Activated CD8-positive, alpha-beta T cell treated with anti-CD3 and anti-CD28 coated beads for 36 hours (primary cell): Measurements from ENCODE around the gene IYD. TPM values are rescaled to one million over a fixed set of nuclear protein-coding genes. Genes with fewer than 3 reads are reported as not detected.

Experiments used
- ATAC-seq: fragments of 200-7000 bp; cut with Tn5 transposase; one replicate; pipeline ENCODE4 v1.10.0; 2021; ENCODE audit warnings: mild to moderate bottlenecking, moderate library complexity
- CTCF ChIA-PET: fragments of 350-600 bp; sonication (Branson Sonifier 250); formaldehyde crosslinking; loops from one replicate; lab custom pipeline; 2021; ENCODE audit warnings: antibody characterized with exemption; lab: Charles Lee
- POLR2A ChIA-PET: fragments of 350-600 bp; sonication (Branson Sonifier 250); formaldehyde crosslinking; loops from one replicate; lab custom pipeline; 2021; ENCODE audit warnings: antibody characterized with exemption; lab: Charles Lee
- DNase-seq: peaks from one replicate; pipeline ENCODE4 v3.0.0-alpha.2; 2020
- H3K27ac Mint-ChIP-seq: one replicate; pipeline ENCODE4 v1.8.0; 2021; ENCODE audit warnings: mild to moderate bottlenecking, mixed read lengths
- H3K27me3 Mint-ChIP-seq: one replicate; pipeline ENCODE4 v1.8.0; 2021; ENCODE audit warnings: mixed read lengths
- H3K36me3 Mint-ChIP-seq: one replicate; pipeline ENCODE4 v1.8.0; 2021; ENCODE audit warnings: low read depth, mixed read lengths
- H3K4me1 Mint-ChIP-seq: one replicate; pipeline ENCODE4 v1.8.0; 2021; ENCODE audit warnings: low read depth, mixed read lengths
- H3K4me3 Mint-ChIP-seq: one replicate; pipeline ENCODE4 v1.8.0; 2021; ENCODE audit warnings: mild to moderate bottlenecking, moderate library complexity, mixed read lengths
- H3K9me3 Mint-ChIP-seq: one replicate; pipeline ENCODE4 v1.8.0; 2021; ENCODE audit warnings: mixed read lengths
- CTCF ChIP-seq: fragments of 200-600 bp; IDR thresholded peaks from one replicate; pipeline ENCODE4 v1.8.0; 2022; ENCODE audit warnings: antibody characterized with exemption, mild to moderate bottlenecking
- intact Hi-C: fragments of 100-400 bp; cut with micrococcal nuclease; formaldehyde crosslinking; loops from one replicate; pipeline ENCODE4 v1.10.0; 2022
- total RNA-seq, 2 experiments: library from RNA; stranded (reverse); gene quantifications; one replicate each; pipeline ENCODE4 v1.2.3, GENCODE V29; 2021

IYD gene
- total RNA-seq, 2 experiments from 2014 or later: not detected

- peaks cover 15% of the 10 kb centered on the region for H3K27me3 Mint-ChIP-seq
- H3K36me3 Mint-ChIP-seq: peaks cover 9% of the 10 kb centered on the region
- TF ChIP-seq CTCF: no peak
- H3K9me3 Mint-ChIP-seq: peaks cover 10% of the 10 kb centered on the region
- ChIA-PET CTCF (interaction anchor here (0.8 to 4.5 kb wide), 26 partner anchors 9 to 406 kb away, joined by 3 to 105 read pairs (median 5); partner anchors contain the start of genes PLEKHG1 and ULBP3), POLR2A (interaction anchor here (1.3 kb wide), 1 partner anchor 183 kb away, joined by 3 read pairs; no protein-coding TSS in a partner anchor)
- H3K4me1 Mint-ChIP-seq: peaks cover 30% of the 10 kb centered on the region
- intact Hi-C loops: loop anchor here (5.0 to 10.0 kb wide), 2 partner anchors 85 to 328 kb away; no protein-coding TSS in a partner anchor
- no peak for DNase-seq
- H3K4me3 Mint-ChIP-seq: no peak overlapping the region
- ATAC-seq: no peak
- H3K27ac Mint-ChIP-seq: peak overlapping the region; percentile 87
Observed at GRCh38 chr6:150417250-150417649, 48.4 kb downstream of the IYD start.

- intact Hi-C loops: loop anchor here (1.0 to 10.0 kb wide), 4 partner anchors 84 to 397 kb away; partner anchors contain the start of gene PLEKHG1
- peak; percentile 65 for TF ChIP-seq CTCF
- DNase-seq: peak; percentile 49
- Mint-ChIP-seq H3K4me3 (peak overlapping the region; percentile 67), H3K27me3 (peaks cover 12% of the 10 kb centered on the region), H3K36me3 (peaks cover 9% of the 10 kb centered on the region), H3K27ac (peak overlapping the region; percentile 87), H3K4me1 (peaks cover 30% of the 10 kb centered on the region), H3K9me3 (peaks cover 10% of the 10 kb centered on the region)
- ChIA-PET CTCF (interaction anchor here (0.6 to 4.5 kb wide), 55 partner anchors 9 to 447 kb away, joined by 3 to 105 read pairs (median 4); partner anchors contain the start of genes MTHFD1L and PLEKHG1), POLR2A (interaction anchor here (0.8 to 1.3 kb wide), 2 partner anchors 13 to 182 kb away, joined by 3 read pairs; no protein-coding TSS in a partner anchor)
- peak; percentile 80 for ATAC-seq
Observed at GRCh38 chr6:150417899-150418826, 49.4 kb downstream of the IYD start.

- peak; percentile 74 for DNase-seq
- POLR2A ChIA-PET: interaction anchor here (0.8 to 1.3 kb wide), 2 partner anchors 12 to 182 kb away, joined by 3 read pairs; no protein-coding TSS in a partner anchor
- ATAC-seq: peak; percentile 41
- intact Hi-C loops: loop anchor here (1.0 to 10.0 kb wide), 4 partner anchors 83 to 396 kb away; partner anchors contain the start of gene PLEKHG1
- peaks cover 10% of the 10 kb centered on the region for H3K9me3 Mint-ChIP-seq
- peaks cover 10% of the 10 kb centered on the region for H3K27me3 Mint-ChIP-seq
- H3K36me3 Mint-ChIP-seq: peaks cover 9% of the 10 kb centered on the region
- TF ChIP-seq CTCF: peak; percentile 61
- H3K27ac Mint-ChIP-seq: peak overlapping the region; percentile 87
- peaks cover 30% of the 10 kb centered on the region for H3K4me1 Mint-ChIP-seq
- peak overlapping the region; percentile 67 for H3K4me3 Mint-ChIP-seq
- CTCF ChIA-PET: interaction anchor here (0.6 to 4.5 kb wide), 53 partner anchors 8 to 446 kb away, joined by 3 to 105 read pairs (median 4); partner anchors contain the start of genes MTHFD1L and PLEKHG1
Observed at GRCh38 chr6:150418827-150419594, 50.2 kb downstream of the IYD start.

GRCh38 chr6:150420428-150420827, 51.6 kb downstream of the IYD start:
- CTCF ChIA-PET: interaction anchor here (1.1 to 4.5 kb wide), 5 partner anchors 10 to 395 kb away, joined by 3 to 105 read pairs (median 3); no protein-coding TSS in a partner anchor
- no peak overlapping the region for H3K4me3 Mint-ChIP-seq
- no peak for DNase-seq
- TF ChIP-seq CTCF: no peak
- no peak overlapping the region for H3K27ac Mint-ChIP-seq
- POLR2A ChIA-PET: no interaction called here
- H3K9me3 Mint-ChIP-seq: peaks cover 10% of the 10 kb centered on the region
- peaks cover 4% of the 10 kb centered on the region for H3K27me3 Mint-ChIP-seq
- H3K36me3 Mint-ChIP-seq: peaks cover 9% of the 10 kb centered on the region
- peaks cover 30% of the 10 kb centered on the region for H3K4me1 Mint-ChIP-seq
- no peak for ATAC-seq
- intact Hi-C loops: no loop called here
